Ishikawa (cell line): ENCODE results near the gene NEK7.

ENCODE experiments used
- CEBPB ChIP-seq: IDR thresholded peaks from 2 replicates; pipeline ENCODE4 v1.6.1; 2012
- CREB1 ChIP-seq: IDR thresholded peaks from 2 replicates; pipeline ENCODE4 v1.6.1; 2012; ENCODE audit warnings: low read depth
- EGR1 ChIP-seq: IDR thresholded peaks from 2 replicates; pipeline ENCODE4 v1.6.1; 2012
- EP300 ChIP-seq: IDR thresholded peaks from 2 replicates; pipeline ENCODE4 v1.6.1; 2012; ENCODE audit warnings: borderline replicate concordance
- FOXM1 ChIP-seq: IDR thresholded peaks from 2 replicates; pipeline ENCODE4 v1.6.1; 2012; ENCODE audit warnings: low read depth, borderline replicate concordance
- MAX ChIP-seq: IDR thresholded peaks from 2 replicates; pipeline ENCODE4 v1.6.1; 2012
- NFIC ChIP-seq: IDR thresholded peaks from 2 replicates; pipeline ENCODE4 v1.6.1; 2012
- RAD21 ChIP-seq: IDR thresholded peaks from 2 replicates; pipeline ENCODE4 v1.6.1; 2012; ENCODE audit warnings: low read depth
- REST ChIP-seq: IDR thresholded peaks from 2 replicates; pipeline ENCODE4 v1.6.1; 2012; ENCODE audit warnings: low read depth, mild to moderate bottlenecking
- TAF1 ChIP-seq: IDR thresholded peaks from 2 replicates; pipeline ENCODE4 v1.6.1; 2012; ENCODE audit warnings: low read depth, mild to moderate bottlenecking
- TCF12 ChIP-seq: IDR thresholded peaks from 2 replicates; pipeline ENCODE4 v1.6.1; 2012; ENCODE audit warnings: low read depth
- TEAD4 ChIP-seq: IDR thresholded peaks from 2 replicates; pipeline ENCODE4 v1.6.1; 2012
- USF1 ChIP-seq: IDR thresholded peaks from 2 replicates; pipeline ENCODE4 v1.6.1; 2012
- YY1 ChIP-seq: IDR thresholded peaks from 2 replicates; pipeline ENCODE4 v1.6.1; 2012; ENCODE audit warnings: low read depth
- ZBTB7A ChIP-seq: IDR thresholded peaks from 2 replicates; pipeline ENCODE4 v1.6.1; 2012; ENCODE audit warnings: low read depth

Gene NEK7

GRCh38 chr1:198203434-198203833 is 46.6 kb downstream of the NEK7 start:
- no peak for TF ChIP-seq EP300

- no peak for TF ChIP-seq USF1
- TF ChIP-seq EGR1: no peak
- no peak for TF ChIP-seq MAX
- no peak for TF ChIP-seq CREB1
- no peak for TF ChIP-seq NFIC
Measured at GRCh38 chr1:198205016-198205684, 48.4 kb downstream of the NEK7 start.

GRCh38 chr1:198206292-198206691 is 49.5 kb downstream of the NEK7 start:
- TF ChIP-seq EGR1: no peak
- no peak for TF ChIP-seq TCF12
- no peak for TF ChIP-seq CEBPB
- no peak for TF ChIP-seq ZBTB7A
- TF ChIP-seq USF1: no peak

- no peak for TF ChIP-seq YY1
- no peak for TF ChIP-seq ZBTB7A
- no peak for TF ChIP-seq REST
- no peak for TF ChIP-seq TAF1
Measured at GRCh38 chr1:198211696-198212095, 54.9 kb downstream of the NEK7 start.

GRCh38 chr1:198212126-198212525 is 55.3 kb downstream of the NEK7 start:
- no peak for TF ChIP-seq YY1

- no peak for TF ChIP-seq ZBTB7A
- no peak for TF ChIP-seq MAX
- no peak for TF ChIP-seq YY1
- no peak for TF ChIP-seq EP300
- no peak for TF ChIP-seq USF1
- no peak for TF ChIP-seq TAF1
- no peak for TF ChIP-seq EGR1
- TF ChIP-seq TCF12: no peak
- TF ChIP-seq TEAD4: no peak
- TF ChIP-seq FOXM1: no peak
- TF ChIP-seq CREB1: no peak
- no peak for TF ChIP-seq REST
- TF ChIP-seq RAD21: no peak
- no peak for TF ChIP-seq CEBPB
Measured at GRCh38 chr1:198212675-198213074, 55.9 kb downstream of the NEK7 start.

- TF ChIP-seq EP300 (no peak), USF1 (no peak), RAD21 (no peak), YY1 (no peak), TAF1 (no peak), MAX (no peak), EGR1 (no peak)
Measured at GRCh38 chr1:198214924-198215323, 58.1 kb downstream of the NEK7 start.
